ENCODE measurements around the gene LDAH.

The LDAH gene

GRCh38 chr2:20656561-20656960 lies 166.3 kb downstream of the LDAH start:
- no peak overlapping the region for H3K4me3 ChIP-seq (ENCODE audit: low read length)
- TF ChIP-seq CTCF (conservative IDR thresholded peaks at IDR 0.05; ENCODE audit: low read depth, low read length), result no peak
- no peak for DNase-seq (ENCODE audit: low read depth)

GRCh38 chr2:20654535-20654813 lies 168.4 kb downstream of the LDAH start:
- H3K4me3 ChIP-seq (ENCODE audit: low read length), result no peak overlapping the region
- no peak for TF ChIP-seq CTCF (conservative IDR thresholded peaks at IDR 0.05; ENCODE audit: low read depth, low read length)
- no peak for DNase-seq (ENCODE audit: low read depth)

GRCh38 chr2:20653695-20654534 lies 169.0 kb downstream of the LDAH start:
- H3K4me3 ChIP-seq (ENCODE audit: low read length), result no peak overlapping the region
- DNase-seq (ENCODE audit: low read depth), result no peak
- no peak for TF ChIP-seq CTCF (conservative IDR thresholded peaks at IDR 0.05; ENCODE audit: low read depth, low read length)

GRCh38 chr2:20652673-20653575 lies 170.0 kb downstream of the LDAH start:
- no peak for TF ChIP-seq CTCF (conservative IDR thresholded peaks at IDR 0.05; ENCODE audit: low read depth, low read length)
- DNase-seq (ENCODE audit: low read depth), result no peak
- no peak overlapping the region for H3K4me3 ChIP-seq (ENCODE audit: low read length)

GRCh38 chr2:20652141-20652540 lies 170.8 kb downstream of the LDAH start:
- H3K4me3 ChIP-seq (ENCODE audit: low read length), result no peak overlapping the region
- no peak for DNase-seq (ENCODE audit: low read depth)
- TF ChIP-seq CTCF (conservative IDR thresholded peaks at IDR 0.05; ENCODE audit: low read depth, low read length), result no peak

GRCh38 chr2:20651731-20652099 lies 171.2 kb downstream of the LDAH start:
- DNase-seq (ENCODE audit: low read depth), result no peak
- no peak for TF ChIP-seq CTCF (conservative IDR thresholded peaks at IDR 0.05; ENCODE audit: low read depth, low read length)
- H3K4me3 ChIP-seq (ENCODE audit: low read length), result peak overlapping the region; percentile 70
